H1 (cell line): ENCODE measurements around the gene PPM1D.

ENCODE experiments used
- EP300 ChIP-seq, 2 experiments: IDR thresholded peaks; 1 replicate in 1 of 2; 2 replicates in 1 of 2; pipeline ENCODE4 v1.6.1; 2011 to 2012; ENCODE audit warnings: low read depth in 2 of 2, low read length in 2 of 2, mild to moderate bottlenecking in 2 of 2, borderline replicate concordance in 1 of 2, inconsistent platforms in 1 of 2, moderate library complexity in 1 of 2
- SIN3A ChIP-seq, 2 experiments: IDR thresholded peaks in 1 of 2; conservative IDR thresholded peaks in 1 of 2; 2 replicates each; pipeline ENCODE4 v1.6.1; 2011 to 2012; ENCODE audit warnings: low read length in 2 of 2, improper control_type of control experiment in 1 of 2, low read depth in 1 of 2, mild to moderate bottlenecking in 1 of 2
- TF ChIP-seq, protein P1 (sequence below), 3 experiments: IDR thresholded peaks; 1 replicate in 2 of 3; 2 replicates in 1 of 3; pipeline versions ENCODE4 v1.5.1 to v1.6.1; 2011; ENCODE audit warnings: low read length in 3 of 3, mild to moderate bottlenecking in 3 of 3, inconsistent platforms in 2 of 3, low read depth in 1 of 3, moderate library complexity in 1 of 3; ENCODE audit not compliant: insufficient read depth in 1 of 3; ENCODE audit errors: control extremely low read depth in 1 of 3

DNA sequence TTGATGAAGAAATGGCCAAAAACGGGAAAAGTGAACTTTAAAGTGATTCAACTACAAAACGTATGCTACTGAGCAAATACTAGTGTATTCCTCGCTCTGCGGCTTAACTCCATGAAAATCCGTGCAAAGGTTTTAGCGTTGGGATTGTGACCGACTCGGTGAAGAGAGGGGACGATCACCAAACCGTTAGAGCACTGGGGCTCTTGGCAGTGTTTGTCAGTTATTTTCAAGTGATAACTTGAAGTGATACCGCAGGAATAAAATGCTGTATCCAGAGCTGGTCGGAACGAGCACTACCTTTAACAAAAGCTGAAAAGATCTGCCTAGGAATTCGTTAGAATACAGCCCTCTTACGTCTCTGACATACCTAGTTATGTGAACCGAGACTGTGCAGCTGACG lies 773 bp upstream of the PPM1D start:
- TF ChIP-seq SIN3A (conservative IDR thresholded peaks at IDR 0.05 in 1 of 2, IDR thresholded peaks at IDR 0.05 in 1 of 2; ENCODE audit: low read depth in 1 of 2, low read length in 2 of 2) (no peak), EP300 (IDR thresholded peaks at IDR 0.05; ENCODE audit: borderline replicate concordance in 1 of 2, low read depth in 2 of 2, low read length in 2 of 2) (no peak)
- TF ChIP-seq, protein P1, sequence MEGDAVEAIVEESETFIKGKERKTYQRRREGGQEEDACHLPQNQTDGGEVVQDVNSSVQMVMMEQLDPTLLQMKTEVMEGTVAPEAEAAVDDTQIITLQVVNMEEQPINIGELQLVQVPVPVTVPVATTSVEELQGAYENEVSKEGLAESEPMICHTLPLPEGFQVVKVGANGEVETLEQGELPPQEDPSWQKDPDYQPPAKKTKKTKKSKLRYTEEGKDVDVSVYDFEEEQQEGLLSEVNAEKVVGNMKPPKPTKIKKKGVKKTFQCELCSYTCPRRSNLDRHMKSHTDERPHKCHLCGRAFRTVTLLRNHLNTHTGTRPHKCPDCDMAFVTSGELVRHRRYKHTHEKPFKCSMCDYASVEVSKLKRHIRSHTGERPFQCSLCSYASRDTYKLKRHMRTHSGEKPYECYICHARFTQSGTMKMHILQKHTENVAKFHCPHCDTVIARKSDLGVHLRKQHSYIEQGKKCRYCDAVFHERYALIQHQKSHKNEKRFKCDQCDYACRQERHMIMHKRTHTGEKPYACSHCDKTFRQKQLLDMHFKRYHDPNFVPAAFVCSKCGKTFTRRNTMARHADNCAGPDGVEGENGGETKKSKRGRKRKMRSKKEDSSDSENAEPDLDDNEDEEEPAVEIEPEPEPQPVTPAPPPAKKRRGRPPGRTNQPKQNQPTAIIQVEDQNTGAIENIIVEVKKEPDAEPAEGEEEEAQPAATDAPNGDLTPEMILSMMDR (IDR thresholded peaks at IDR 0.05; ENCODE audit: control extremely low read depth in 1 of 3, insufficient read depth in 1 of 3, low read depth in 1 of 3, low read length in 3 of 3): no peak
